ENCODE data around the gene VPS13D. TPM values are rescaled to one million over a fixed set of nuclear protein-coding genes. Genes with fewer than 3 reads are reported as not detected.

VPS13D gene
- total RNA-seq, 1 experiment from 2014 or later = 31.6 TPM

GRCh38 chr1:12244078-12244477 lies 14.2 kb downstream of the VPS13D start:
- Histone ChIP-seq H3K36me3 (ENCODE audit: control insufficient read depth in 1 of 2, insufficient read depth in 2 of 2, low read length in 2 of 2) (peaks cover 10 to 20% of the 10 kb centered on the region in 2 experiments; a peak in 3 of 4 replicates), H2AFZ (ENCODE audit: low read depth, low read length, poor library complexity, severe bottlenecking) (no peak overlapping the region), H3K9ac (ENCODE audit: low read length) (no peak overlapping the region), H3K4me2 (ENCODE audit: low read length) (no peak overlapping the region), H3K4me1 (ENCODE audit: control insufficient read depth in 1 of 2, insufficient read depth in 2 of 2, low read length in 2 of 2) (no peaks in the 10 kb centered on the region), H3K9me2 (ENCODE audit: insufficient read depth) (no peaks in the 10 kb centered on the region), H4K20me1 (ENCODE audit: insufficient read depth) (no peaks in the 10 kb centered on the region), H3K27ac (ENCODE audit: low read depth, low read length) (no peak overlapping the region), H3K9me3 (ENCODE audit: control insufficient read depth in 1 of 2, insufficient read depth in 1 of 2, low read depth in 1 of 2, low read length in 2 of 2) (no peaks in the 10 kb centered on the region), H3K4me3 (replicated peaks in 1 of 2; ENCODE audit: low read depth in 1 of 2, low read length in 2 of 2) (no peak overlapping the region), H3K79me2 (ENCODE audit: insufficient read depth, low read length) (no peaks in the 10 kb centered on the region), H3K27me3 (ENCODE audit: insufficient read depth, low read length) (no peaks in the 10 kb centered on the region)
- ATAC-seq (peak; percentile 53; the same call in 1 of the 2 replicates), DNase-seq (ENCODE audit: low read depth, low spot score) (no peak)
- BruUV-seq (replicated peaks) = no TSS peak
- intact Hi-C loops (cut with micrococcal nuclease) = no loop called here
- ChIA-PET CTCF (interaction anchor here (1.4 to 1.7 kb wide), 2 partner anchors 10 to 119 kb away, joined by 8 read pairs; no protein-coding TSS in a partner anchor), RAD21 (ENCODE audit: low non-redundant PET in 1 of 2, low total read pairs in 2 of 2, uncharacterized antibody in 2 of 2, unreplicated experiment in 2 of 2) (no interaction called here), POLR2A (no interaction called here)
- TF ChIP-seq CTCF (IDR thresholded peaks at IDR 0.05 in 2 of 3, conservative IDR thresholded peaks at IDR 0.05 in 1 of 3; ENCODE audit: borderline replicate concordance in 1 of 3, insufficient read depth in 1 of 3, low read depth in 2 of 3, low read length in 2 of 3) = peak; percentile 30 to 60 (median 59); a peak in 5 of 6 replicates
- TF ChIP-seq CBX3 (IDR thresholded peaks at IDR 0.05; ENCODE audit: low read depth) = no peak
- TF ChIP-seq, protein P1, sequence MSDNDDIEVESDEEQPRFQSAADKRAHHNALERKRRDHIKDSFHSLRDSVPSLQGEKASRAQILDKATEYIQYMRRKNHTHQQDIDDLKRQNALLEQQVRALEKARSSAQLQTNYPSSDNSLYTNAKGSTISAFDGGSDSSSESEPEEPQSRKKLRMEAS (IDR thresholded peaks at IDR 0.05) = no peak
- peak; percentile 30 for TF ChIP-seq RAD21 (IDR thresholded peaks at IDR 0.05; ENCODE audit: low read depth)

- Histone ChIP-seq H3K79me2 (ENCODE audit: insufficient read depth, low read length) (no peaks in the 10 kb centered on the region), H3K36me3 (ENCODE audit: control insufficient read depth in 1 of 2, insufficient read depth in 2 of 2, low read length in 2 of 2) (peaks cover 15 to 20% of the 10 kb centered on the region in 2 experiments; a peak in 3 of 4 replicates), H3K27ac (ENCODE audit: low read depth, low read length) (no peak overlapping the region), H3K27me3 (ENCODE audit: insufficient read depth, low read length) (no peaks in the 10 kb centered on the region), H3K9ac (ENCODE audit: low read length) (no peak overlapping the region), H3K4me1 (ENCODE audit: control insufficient read depth in 1 of 2, insufficient read depth in 2 of 2, low read length in 2 of 2) (no peaks in the 10 kb centered on the region), H4K20me1 (ENCODE audit: insufficient read depth) (no peaks in the 10 kb centered on the region), H3K4me2 (ENCODE audit: low read length) (no peak overlapping the region), H3K9me2 (ENCODE audit: insufficient read depth) (no peaks in the 10 kb centered on the region), H2AFZ (ENCODE audit: low read depth, low read length, poor library complexity, severe bottlenecking) (no peak overlapping the region), H3K4me3 (replicated peaks in 1 of 2; ENCODE audit: low read depth in 1 of 2, low read length in 2 of 2) (no peak overlapping the region), H3K9me3 (ENCODE audit: control insufficient read depth in 1 of 2, insufficient read depth in 1 of 2, low read depth in 1 of 2, low read length in 2 of 2) (no peaks in the 10 kb centered on the region)
- BruUV-seq (replicated peaks) = no TSS peak
- TF ChIP-seq YY1 (IDR thresholded peaks at IDR 0.05; ENCODE audit: extremely low read depth, insufficient replicate concordance, low read depth, low read length) (no peak), ELF1 (IDR thresholded peaks at IDR 0.05; ENCODE audit: borderline replicate concordance, low read depth) (no peak), CBX3 (IDR thresholded peaks at IDR 0.05; ENCODE audit: low read depth) (no peak), SP1 (IDR thresholded peaks at IDR 0.05; ENCODE audit: low read depth) (no peak), JUND (IDR thresholded peaks at IDR 0.05) (no peak), CEBPB (IDR thresholded peaks at IDR 0.05; ENCODE audit: low read depth) (no peak), ZNF274 (IDR thresholded peaks at IDR 0.05; ENCODE audit: low read depth, low read length) (no peak), SRF (IDR thresholded peaks at IDR 0.05; ENCODE audit: low read depth) (no peak)
- TF ChIP-seq, protein P2, sequence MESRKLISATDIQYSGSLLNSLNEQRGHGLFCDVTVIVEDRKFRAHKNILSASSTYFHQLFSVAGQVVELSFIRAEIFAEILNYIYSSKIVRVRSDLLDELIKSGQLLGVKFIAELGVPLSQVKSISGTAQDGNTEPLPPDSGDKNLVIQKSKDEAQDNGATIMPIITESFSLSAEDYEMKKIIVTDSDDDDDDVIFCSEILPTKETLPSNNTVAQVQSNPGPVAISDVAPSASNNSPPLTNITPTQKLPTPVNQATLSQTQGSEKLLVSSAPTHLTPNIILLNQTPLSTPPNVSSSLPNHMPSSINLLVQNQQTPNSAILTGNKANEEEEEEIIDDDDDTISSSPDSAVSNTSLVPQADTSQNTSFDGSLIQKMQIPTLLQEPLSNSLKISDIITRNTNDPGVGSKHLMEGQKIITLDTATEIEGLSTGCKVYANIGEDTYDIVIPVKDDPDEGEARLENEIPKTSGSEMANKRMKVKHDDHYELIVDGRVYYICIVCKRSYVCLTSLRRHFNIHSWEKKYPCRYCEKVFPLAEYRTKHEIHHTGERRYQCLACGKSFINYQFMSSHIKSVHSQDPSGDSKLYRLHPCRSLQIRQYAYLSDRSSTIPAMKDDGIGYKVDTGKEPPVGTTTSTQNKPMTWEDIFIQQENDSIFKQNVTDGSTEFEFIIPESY (IDR thresholded peaks at IDR 0.05; ENCODE audit: extremely low read depth, insufficient replicate concordance, low read length) = no peak
- CTCF ChIA-PET = interaction anchor here (1.4 to 1.7 kb wide), 2 partner anchors 11 to 120 kb away, joined by 8 read pairs; no protein-coding TSS in a partner anchor
- POLR2A ChIA-PET = no interaction called here
- ATAC-seq (no peak), DNase-seq (ENCODE audit: low read depth, low spot score) (no peak)
- RAD21 ChIA-PET (ENCODE audit: low non-redundant PET in 1 of 2, low total read pairs in 2 of 2, uncharacterized antibody in 2 of 2, unreplicated experiment in 2 of 2) = no interaction called here
- intact Hi-C loops (cut with micrococcal nuclease) = no loop called here
Observed at GRCh38 chr1:12244585-12244984, 14.8 kb downstream of the VPS13D start.

All from HCT116 (cell line).